ENCODE data around the gene GADD45G. TPM values are rescaled to one million over a fixed set of nuclear protein-coding genes. Genes with fewer than 3 reads are reported as not detected.
A peak's percentile ranks its signal among the peaks of the same experiment; 100 is the strongest.

The GADD45G gene
- total RNA-seq, 1 experiment from 2014 or later = 10.6 TPM

DNA sequence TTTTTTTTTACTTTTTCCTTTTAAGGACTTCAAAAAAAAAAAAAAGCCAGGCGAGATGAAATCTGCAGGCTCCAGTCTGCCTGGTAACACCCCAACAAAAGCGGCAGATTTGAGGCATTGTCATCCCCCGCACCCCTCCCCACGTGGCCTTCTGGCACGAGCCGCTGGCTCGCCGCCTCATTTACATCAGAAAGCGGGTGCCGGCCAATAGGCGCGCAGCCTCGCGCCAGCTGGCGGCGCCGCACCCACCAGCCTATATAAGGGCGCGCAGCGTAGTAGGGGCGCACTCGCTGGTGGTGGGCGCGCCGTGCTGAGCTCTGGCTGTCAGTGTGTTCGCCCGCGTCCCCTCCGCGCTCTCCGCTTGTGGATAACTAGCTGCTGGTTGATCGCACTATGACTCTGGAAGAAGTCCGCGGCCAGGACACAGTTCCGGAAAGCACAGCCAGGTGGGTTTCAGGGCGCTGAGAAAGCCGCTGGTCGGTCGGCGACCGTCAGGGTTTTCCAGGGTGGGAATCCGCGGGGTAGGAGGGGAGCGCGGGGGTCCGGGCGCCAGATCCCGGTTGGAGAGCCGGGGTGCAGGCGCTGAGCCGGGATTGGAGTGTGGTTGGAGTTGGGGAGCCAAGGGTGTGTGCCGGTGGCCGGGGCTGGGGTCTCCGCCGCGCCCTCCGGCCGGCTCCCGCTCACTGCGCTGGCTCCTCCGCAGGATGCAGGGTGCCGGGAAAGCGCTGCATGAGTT, at the start of gene GADD45G (continued):
- TF ChIP-seq FOXP1 (CRISPR knock-in tag; IDR thresholded peaks at IDR 0.05; ENCODE audit: borderline replicate concordance) = peak; percentile 85
- TF ChIP-seq SMAD4 (CRISPR knock-in tag; IDR thresholded peaks at IDR 0.05) = peak; percentile 72; the same call in 1 of the 2 replicates
- TF ChIP-seq FOXJ3 (CRISPR knock-in tag; IDR thresholded peaks at IDR 0.05; ENCODE audit: borderline replicate concordance) = no peak
- TF ChIP-seq ZNF396 (CRISPR knock-in tag; IDR thresholded peaks at IDR 0.05; ENCODE audit: borderline replicate concordance) = no peak
- no peak for TF ChIP-seq NR1H2 (CRISPR knock-in tag; IDR thresholded peaks at IDR 0.05)
- TF ChIP-seq TP53 (CRISPR knock-in tag; IDR thresholded peaks at IDR 0.05) = no peak
- TF ChIP-seq, protein P1, sequence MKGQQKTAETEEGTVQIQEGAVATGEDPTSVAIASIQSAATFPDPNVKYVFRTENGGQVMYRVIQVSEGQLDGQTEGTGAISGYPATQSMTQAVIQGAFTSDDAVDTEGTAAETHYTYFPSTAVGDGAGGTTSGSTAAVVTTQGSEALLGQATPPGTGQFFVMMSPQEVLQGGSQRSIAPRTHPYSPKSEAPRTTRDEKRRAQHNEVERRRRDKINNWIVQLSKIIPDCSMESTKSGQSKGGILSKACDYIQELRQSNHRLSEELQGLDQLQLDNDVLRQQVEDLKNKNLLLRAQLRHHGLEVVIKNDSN (CRISPR knock-in tag; IDR thresholded peaks at IDR 0.05) = peak; percentile 88
- TF ChIP-seq NFYB (CRISPR knock-in tag; conservative IDR thresholded peaks at IDR 0.05; ENCODE audit: low read depth) = peak; percentile 66
- TF ChIP-seq, protein P2, sequence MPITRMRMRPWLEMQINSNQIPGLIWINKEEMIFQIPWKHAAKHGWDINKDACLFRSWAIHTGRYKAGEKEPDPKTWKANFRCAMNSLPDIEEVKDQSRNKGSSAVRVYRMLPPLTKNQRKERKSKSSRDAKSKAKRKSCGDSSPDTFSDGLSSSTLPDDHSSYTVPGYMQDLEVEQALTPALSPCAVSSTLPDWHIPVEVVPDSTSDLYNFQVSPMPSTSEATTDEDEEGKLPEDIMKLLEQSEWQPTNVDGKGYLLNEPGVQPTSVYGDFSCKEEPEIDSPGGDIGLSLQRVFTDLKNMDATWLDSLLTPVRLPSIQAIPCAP (CRISPR knock-in tag; IDR thresholded peaks at IDR 0.05) = 0 out of 2 replicates have a peak, but pooled peaks have one; percentile 33
- TF ChIP-seq MXD4 (CRISPR knock-in tag; IDR thresholded peaks at IDR 0.05; ENCODE audit: borderline replicate concordance) = no peak
- no peak for TF ChIP-seq SOX15 (CRISPR knock-in tag; IDR thresholded peaks at IDR 0.05)
- TF ChIP-seq, protein P3, sequence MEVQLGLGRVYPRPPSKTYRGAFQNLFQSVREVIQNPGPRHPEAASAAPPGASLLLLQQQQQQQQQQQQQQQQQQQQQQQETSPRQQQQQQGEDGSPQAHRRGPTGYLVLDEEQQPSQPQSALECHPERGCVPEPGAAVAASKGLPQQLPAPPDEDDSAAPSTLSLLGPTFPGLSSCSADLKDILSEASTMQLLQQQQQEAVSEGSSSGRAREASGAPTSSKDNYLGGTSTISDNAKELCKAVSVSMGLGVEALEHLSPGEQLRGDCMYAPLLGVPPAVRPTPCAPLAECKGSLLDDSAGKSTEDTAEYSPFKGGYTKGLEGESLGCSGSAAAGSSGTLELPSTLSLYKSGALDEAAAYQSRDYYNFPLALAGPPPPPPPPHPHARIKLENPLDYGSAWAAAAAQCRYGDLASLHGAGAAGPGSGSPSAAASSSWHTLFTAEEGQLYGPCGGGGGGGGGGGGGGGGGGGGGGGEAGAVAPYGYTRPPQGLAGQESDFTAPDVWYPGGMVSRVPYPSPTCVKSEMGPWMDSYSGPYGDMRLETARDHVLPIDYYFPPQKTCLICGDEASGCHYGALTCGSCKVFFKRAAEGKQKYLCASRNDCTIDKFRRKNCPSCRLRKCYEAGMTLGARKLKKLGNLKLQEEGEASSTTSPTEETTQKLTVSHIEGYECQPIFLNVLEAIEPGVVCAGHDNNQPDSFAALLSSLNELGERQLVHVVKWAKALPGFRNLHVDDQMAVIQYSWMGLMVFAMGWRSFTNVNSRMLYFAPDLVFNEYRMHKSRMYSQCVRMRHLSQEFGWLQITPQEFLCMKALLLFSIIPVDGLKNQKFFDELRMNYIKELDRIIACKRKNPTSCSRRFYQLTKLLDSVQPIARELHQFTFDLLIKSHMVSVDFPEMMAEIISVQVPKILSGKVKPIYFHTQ (CRISPR knock-in tag; IDR thresholded peaks at IDR 0.05) = peak; percentile 69; the same call in 1 of the 2 replicates
- TF ChIP-seq KAT7 (CRISPR knock-in tag; IDR thresholded peaks at IDR 0.05; ENCODE audit: borderline replicate concordance) = peak; percentile 45; the same call in 1 of the 2 replicates
- TF ChIP-seq TCF7 (CRISPR knock-in tag; IDR thresholded peaks at IDR 0.05; ENCODE audit: low read depth) = no peak; the same call in 1 of the 2 replicates
- TF ChIP-seq JUN (CRISPR knock-in tag; IDR thresholded peaks at IDR 0.05) = peak; percentile 83; the same call in 1 of the 2 replicates
- no peak for TF ChIP-seq ZNF317 (CRISPR knock-in tag; IDR thresholded peaks at IDR 0.05; ENCODE audit: borderline replicate concordance, low read depth)
- no peak for TF ChIP-seq ZNF423 (CRISPR knock-in tag; IDR thresholded peaks at IDR 0.05)
- TF ChIP-seq, protein P4, sequence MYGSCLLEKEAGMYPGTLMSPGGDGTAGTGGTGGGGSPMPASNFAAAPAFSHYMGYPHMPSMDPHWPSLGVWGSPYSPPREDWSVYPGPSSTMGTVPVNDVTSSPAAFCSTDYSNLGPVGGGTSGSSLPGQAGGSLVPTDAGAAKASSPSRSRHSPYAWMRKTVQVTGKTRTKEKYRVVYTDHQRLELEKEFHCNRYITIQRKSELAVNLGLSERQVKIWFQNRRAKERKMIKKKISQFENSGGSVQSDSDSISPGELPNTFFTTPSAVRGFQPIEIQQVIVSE (CRISPR knock-in tag; IDR thresholded peaks at IDR 0.05; ENCODE audit: borderline replicate concordance) = no peak

DNA sequence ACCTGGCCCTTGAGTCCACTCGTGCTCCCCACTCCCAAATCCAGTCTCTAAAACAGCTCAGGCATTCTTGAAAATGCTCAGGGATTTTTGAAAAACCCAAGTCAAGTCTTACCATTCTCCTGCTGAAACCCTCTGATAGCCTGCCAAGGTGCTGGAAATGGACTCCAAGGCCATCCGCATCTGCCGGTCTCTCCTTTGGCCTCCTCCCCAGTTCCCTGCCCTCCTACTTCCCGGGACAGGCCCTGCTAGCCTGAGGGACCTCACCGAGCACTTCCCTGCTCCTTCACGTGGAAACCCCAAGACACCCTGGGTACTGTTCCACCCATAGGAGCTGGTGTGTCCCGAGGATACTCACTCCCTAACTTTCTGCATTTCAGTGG, 49.8 kb upstream of the GADD45G start:
- DNase-seq (ENCODE audit: low spot score) (no peak), ATAC-seq (no peak)
- H3K27me3 Mint-ChIP-seq (ENCODE audit: low read depth) = peaks cover 3% of the 10 kb centered on the region; the same call in 1 of the 2 replicates
- no peaks in the 10 kb centered on the region; the same call in 1 of the 2 replicates for H3K36me3 Mint-ChIP-seq
- peaks cover 12% of the 10 kb centered on the region for H3K9me3 Mint-ChIP-seq
- H3K27ac Mint-ChIP-seq = no peak overlapping the region
- POLR2A ChIA-PET = interaction anchor here (0.5 to 1.1 kb wide), 2 partner anchors 102 to 119 kb away, joined by 3 read pairs; no protein-coding TSS in a partner anchor
- no peak overlapping the region for H3K4me3 Mint-ChIP-seq
- H3K4me1 Mint-ChIP-seq = peaks cover 29% of the 10 kb centered on the region
- CTCF ChIA-PET = interaction anchor here (1.3 to 4.6 kb wide), 4 partner anchors 10 to 126 kb away, joined by 3 to 20 read pairs (median 12); no protein-coding TSS in a partner anchor
- TF ChIP-seq, protein P5, sequence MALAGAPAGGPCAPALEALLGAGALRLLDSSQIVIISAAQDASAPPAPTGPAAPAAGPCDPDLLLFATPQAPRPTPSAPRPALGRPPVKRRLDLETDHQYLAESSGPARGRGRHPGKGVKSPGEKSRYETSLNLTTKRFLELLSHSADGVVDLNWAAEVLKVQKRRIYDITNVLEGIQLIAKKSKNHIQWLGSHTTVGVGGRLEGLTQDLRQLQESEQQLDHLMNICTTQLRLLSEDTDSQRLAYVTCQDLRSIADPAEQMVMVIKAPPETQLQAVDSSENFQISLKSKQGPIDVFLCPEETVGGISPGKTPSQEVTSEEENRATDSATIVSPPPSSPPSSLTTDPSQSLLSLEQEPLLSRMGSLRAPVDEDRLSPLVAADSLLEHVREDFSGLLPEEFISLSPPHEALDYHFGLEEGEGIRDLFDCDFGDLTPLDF (CRISPR knock-in tag; IDR thresholded peaks at IDR 0.05) = no peak
- TF ChIP-seq CBFB (CRISPR knock-in tag; IDR thresholded peaks at IDR 0.05; ENCODE audit: low read depth) (no peak), ZNF232 (CRISPR knock-in tag; IDR thresholded peaks at IDR 0.05) (no peak), NFATC4 (CRISPR knock-in tag; IDR thresholded peaks at IDR 0.05) (no peak), SMAD4 (CRISPR knock-in tag; IDR thresholded peaks at IDR 0.05) (no peak)
- TF ChIP-seq, protein P6, sequence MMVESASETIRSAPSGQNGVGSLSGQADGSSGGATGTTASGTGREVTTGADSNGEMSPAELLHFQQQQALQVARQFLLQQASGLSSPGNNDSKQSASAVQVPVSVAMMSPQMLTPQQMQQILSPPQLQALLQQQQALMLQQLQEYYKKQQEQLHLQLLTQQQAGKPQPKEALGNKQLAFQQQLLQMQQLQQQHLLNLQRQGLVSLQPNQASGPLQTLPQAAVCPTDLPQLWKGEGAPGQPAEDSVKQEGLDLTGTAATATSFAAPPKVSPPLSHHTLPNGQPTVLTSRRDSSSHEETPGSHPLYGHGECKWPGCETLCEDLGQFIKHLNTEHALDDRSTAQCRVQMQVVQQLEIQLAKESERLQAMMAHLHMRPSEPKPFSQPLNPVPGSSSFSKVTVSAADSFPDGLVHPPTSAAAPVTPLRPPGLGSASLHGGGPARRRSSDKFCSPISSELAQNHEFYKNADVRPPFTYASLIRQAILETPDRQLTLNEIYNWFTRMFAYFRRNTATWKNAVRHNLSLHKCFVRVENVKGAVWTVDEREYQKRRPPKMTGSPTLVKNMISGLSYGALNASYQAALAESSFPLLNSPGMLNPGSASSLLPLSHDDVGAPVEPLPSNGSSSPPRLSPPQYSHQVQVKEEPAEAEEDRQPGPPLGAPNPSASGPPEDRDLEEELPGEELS (CRISPR knock-in tag; IDR thresholded peaks at IDR 0.05) = no peak
- TF ChIP-seq, protein P7, sequence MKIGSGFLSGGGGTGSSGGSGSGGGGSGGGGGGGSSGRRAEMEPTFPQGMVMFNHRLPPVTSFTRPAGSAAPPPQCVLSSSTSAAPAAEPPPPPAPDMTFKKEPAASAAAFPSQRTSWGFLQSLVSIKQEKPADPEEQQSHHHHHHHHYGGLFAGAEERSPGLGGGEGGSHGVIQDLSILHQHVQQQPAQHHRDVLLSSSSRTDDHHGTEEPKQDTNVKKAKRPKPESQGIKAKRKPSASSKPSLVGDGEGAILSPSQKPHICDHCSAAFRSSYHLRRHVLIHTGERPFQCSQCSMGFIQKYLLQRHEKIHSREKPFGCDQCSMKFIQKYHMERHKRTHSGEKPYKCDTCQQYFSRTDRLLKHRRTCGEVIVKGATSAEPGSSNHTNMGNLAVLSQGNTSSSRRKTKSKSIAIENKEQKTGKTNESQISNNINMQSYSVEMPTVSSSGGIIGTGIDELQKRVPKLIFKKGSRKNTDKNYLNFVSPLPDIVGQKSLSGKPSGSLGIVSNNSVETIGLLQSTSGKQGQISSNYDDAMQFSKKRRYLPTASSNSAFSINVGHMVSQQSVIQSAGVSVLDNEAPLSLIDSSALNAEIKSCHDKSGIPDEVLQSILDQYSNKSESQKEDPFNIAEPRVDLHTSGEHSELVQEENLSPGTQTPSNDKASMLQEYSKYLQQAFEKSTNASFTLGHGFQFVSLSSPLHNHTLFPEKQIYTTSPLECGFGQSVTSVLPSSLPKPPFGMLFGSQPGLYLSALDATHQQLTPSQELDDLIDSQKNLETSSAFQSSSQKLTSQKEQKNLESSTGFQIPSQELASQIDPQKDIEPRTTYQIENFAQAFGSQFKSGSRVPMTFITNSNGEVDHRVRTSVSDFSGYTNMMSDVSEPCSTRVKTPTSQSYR (CRISPR knock-in tag; IDR thresholded peaks at IDR 0.05) = no peak
